Glomerular visceral epithelial cell (primary cell): ENCODE data around the gene CR2.
"Not testable (repeated sequence)": the region's sequence is repeated elsewhere in the genome, so short reads cannot be mapped to it uniquely, and the experiment has no call there.

Experiments
- DNase-seq: peaks from one replicate; pipeline ENCODE4 v3.0.0-alpha.2; 2016; ENCODE audit errors: extremely low spot score

Gene CR2

GRCh38 chr1:207504438-207504837 lies 50.3 kb downstream of the CR2 start:
- DNase-seq: no peak

GRCh38 chr1:207510444-207510843 lies 56.3 kb downstream of the CR2 start:
- no peak for DNase-seq

GRCh38 chr1:207514890-207515289 lies 60.8 kb downstream of the CR2 start:
- DNase-seq: no peak

GRCh38 chr1:207516729-207517128 lies 62.6 kb downstream of the CR2 start:
- DNase-seq: no peak

- DNase-seq: no peak
Measured at GRCh38 chr1:207518608-207519236, 64.6 kb downstream of the CR2 start.

- no peak for DNase-seq
Measured at GRCh38 chr1:207519505-207520399, 65.6 kb downstream of the CR2 start.

GRCh38 chr1:207520400-207521345 lies 66.5 kb downstream of the CR2 start:
- not testable (repeated sequence) for DNase-seq

GRCh38 chr1:207525239-207525638 lies 71.1 kb downstream of the CR2 start:
- not testable (repeated sequence) for DNase-seq

GRCh38 chr1:207528401-207528800 lies 74.3 kb downstream of the CR2 start:
- not testable (repeated sequence) for DNase-seq

- DNase-seq: not testable (repeated sequence)
Measured at GRCh38 chr1:207536263-207536662, 82.1 kb downstream of the CR2 start.
